ENCODE measurements around the gene FUS. TPM values are rescaled to one million over a fixed set of nuclear protein-coding genes. Genes with fewer than 3 reads are reported as not detected.
A peak's percentile ranks its signal among the peaks of the same experiment; 100 is the strongest.

FUS gene
- total RNA-seq, 4 donors from 2014 or later, result 12.5 to 69.9 (median 40.0) TPM

GRCh38 chr16:31216422-31217135 lies 36.6 kb downstream of the FUS start, which contains the start of gene PYDC1:
Gene PYDC1 (minus strand): TSS chr16:31217135. CDS start chr16:31217028, 107 bp downstream.
- Histone ChIP-seq H3K27me3 (peaks cover 86% of the 10 kb centered on the region), H3K27ac (no peak within 1 kb of the TSS), H3K9me3 (no peaks in the 10 kb centered on the region), H3K4me1 (peaks cover 0 to 29% (median 24%) of the 10 kb centered on the region in 3 donors), H3K36me3 (no peaks in the 10 kb centered on the region), H3K4me3 (peak within 1 kb of the TSS in 1 of 2 donors; percentile 54)
- no peak for ATAC-seq
- WGBS, 2 donors (ENCODE audit: low coverage in 1 of 2), result 5% methylated on average over 3 of the region's 52 CpGs; no CpG with 5 or more reads in 1 of the 2 donors
- TF ChIP-seq CTCF (IDR thresholded peaks at IDR 0.05) (no peak), EP300 (IDR thresholded peaks at IDR 0.05) (no peak), POLR2AphosphoS5 (IDR thresholded peaks at IDR 0.05) (no peak), POLR2A (IDR thresholded peaks at IDR 0.05) (no peak)

- no peak for ATAC-seq
- 23 to 49% methylated on average over 2 of the region's 4 CpGs for WGBS, 2 donors (ENCODE audit: low coverage in 1 of 2)
- no peak overlapping the region for H3K27ac ChIP-seq
- TF ChIP-seq POLR2A (IDR thresholded peaks at IDR 0.05) (no peak), EP300 (IDR thresholded peaks at IDR 0.05) (no peak)
- H3K9me3 ChIP-seq, result no peaks in the 10 kb centered on the region
- no peaks in the 10 kb centered on the region for H3K36me3 ChIP-seq
- H3K27me3 ChIP-seq, result peaks cover 91% of the 10 kb centered on the region
- peak overlapping the region in 1 of 2 donors; percentile 54 for H3K4me3 ChIP-seq
- H3K4me1 ChIP-seq, result peaks cover 0 to 29% (median 24%) of the 10 kb centered on the region in 3 donors
These were observed 37.2 kb downstream of the FUS start for GRCh38 chr16:31217136-31217530.

- Histone ChIP-seq H3K36me3 (no peaks in the 10 kb centered on the region), H3K4me3 (no peak overlapping the region), H3K27me3 (peaks cover 86% of the 10 kb centered on the region), H3K4me1 (peaks cover 0 to 29% (median 24%) of the 10 kb centered on the region in 3 donors), H3K27ac (no peak overlapping the region), H3K9me3 (no peaks in the 10 kb centered on the region)
- no peak for ATAC-seq
- no peak for TF ChIP-seq EP300 (IDR thresholded peaks at IDR 0.05)
- no peak for TF ChIP-seq POLR2AphosphoS5 (IDR thresholded peaks at IDR 0.05)
- no peak for TF ChIP-seq POLR2A (IDR thresholded peaks at IDR 0.05)
- no peak for TF ChIP-seq CTCF (IDR thresholded peaks at IDR 0.05)
- 80 to 81% methylated on average over 3 to 4 of the region's 15 CpGs for WGBS, 2 donors (ENCODE audit: low coverage in 1 of 2)
These were observed 39.3 kb downstream of the FUS start for GRCh38 chr16:31219154-31219741.

GRCh38 chr16:31221357-31222160 lies 41.6 kb downstream of the FUS start:
- peaks cover 63% of the 10 kb centered on the region for H3K27me3 ChIP-seq
- 69 to 78% methylated on average over 5 to 12 of the region's 12 CpGs for WGBS, 2 donors (ENCODE audit: low coverage in 1 of 2)
- peaks cover 0 to 6% (median 5%) of the 10 kb centered on the region in 3 donors for H3K4me1 ChIP-seq
- H3K27ac ChIP-seq, result no peak overlapping the region
- TF ChIP-seq EP300 (IDR thresholded peaks at IDR 0.05), result no peak
- TF ChIP-seq POLR2A (IDR thresholded peaks at IDR 0.05), result no peak
- TF ChIP-seq CTCF (IDR thresholded peaks at IDR 0.05), result no peak
- no peak for TF ChIP-seq POLR2AphosphoS5 (IDR thresholded peaks at IDR 0.05)
- no peaks in the 10 kb centered on the region for H3K9me3 ChIP-seq
- no peak for ATAC-seq
- no peaks in the 10 kb centered on the region for H3K36me3 ChIP-seq
- no peak overlapping the region for H3K4me3 ChIP-seq

- Histone ChIP-seq H3K4me1 (no peaks in the 10 kb centered on the region), H3K4me3 (no peak overlapping the region), H3K27me3 (peaks cover 48% of the 10 kb centered on the region), H3K27ac (no peak overlapping the region), H3K9me3 (no peaks in the 10 kb centered on the region), H3K36me3 (no peaks in the 10 kb centered on the region)
- no peak for ATAC-seq
- TF ChIP-seq POLR2AphosphoS5 (IDR thresholded peaks at IDR 0.05), result no peak
- TF ChIP-seq POLR2A (IDR thresholded peaks at IDR 0.05), result no peak
- TF ChIP-seq CTCF (IDR thresholded peaks at IDR 0.05), result no peak
- TF ChIP-seq EP300 (IDR thresholded peaks at IDR 0.05), result no peak
- WGBS, 2 donors (ENCODE audit: low coverage in 1 of 2), result no CpG with 5 or more reads among the region's 5 CpGs
These were observed 43.1 kb downstream of the FUS start for GRCh38 chr16:31223044-31223443.

All from gastroesophageal sphincter (tissue), 4 donors.